HK-2 (cell line): ENCODE measurements around the gene NGRN.
"Not testable (repeated sequence)": the region's sequence is repeated elsewhere in the genome, so short reads cannot be mapped to it uniquely, and the experiment has no call there.

Source experiments
- DNase-seq: peaks from one replicate; pipeline ENCODE4 v3.0.0-alpha.2; 2018; ENCODE audit not compliant: unreplicated experiment

Gene NGRN

GRCh38 chr15:90281637-90282036, 16.2 kb downstream of the NGRN start:
- not testable (repeated sequence) for DNase-seq

- DNase-seq = no peak
These were observed 21.2 kb downstream of the NGRN start for GRCh38 chr15:90286678-90287077.

GRCh38 chr15:90287101-90287500, 21.6 kb downstream of the NGRN start:
- no peak for DNase-seq

- DNase-seq = no peak
These were observed 22.5 kb downstream of the NGRN start for GRCh38 chr15:90287946-90288345.

- DNase-seq = no peak
These were observed 26.3 kb downstream of the NGRN start for GRCh38 chr15:90291679-90292356.

- peak; percentile 66 for DNase-seq
These were observed 27.8 kb downstream of the NGRN start for GRCh38 chr15:90293040-90293810.

- no peak for DNase-seq
These were observed 28.7 kb downstream of the NGRN start for GRCh38 chr15:90294159-90294558.

- no peak for DNase-seq
These were observed 29.3 kb downstream of the NGRN start for GRCh38 chr15:90294601-90295269.

- DNase-seq = no peak
These were observed 29.8 kb downstream of the NGRN start for GRCh38 chr15:90295270-90295648.

- not testable (repeated sequence) for DNase-seq
These were observed 30.9 kb downstream of the NGRN start for GRCh38 chr15:90296316-90296884.

GRCh38 chr15:90297021-90297420, 31.5 kb downstream of the NGRN start:
- DNase-seq = no peak

GRCh38 chr15:90300541-90300940, 35.1 kb downstream of the NGRN start:
- DNase-seq = no peak

- DNase-seq = peak; percentile 45
These were observed 35.7 kb downstream of the NGRN start for GRCh38 chr15:90300988-90301706.

GRCh38 chr15:90301707-90302300, 36.3 kb downstream of the NGRN start:
- DNase-seq = no peak

- not testable (repeated sequence) for DNase-seq
These were observed 39.9 kb downstream of the NGRN start for GRCh38 chr15:90305355-90305754.

GRCh38 chr15:90305932-90306331, 40.5 kb downstream of the NGRN start:
- DNase-seq = no peak

- DNase-seq = no peak
These were observed 41.1 kb downstream of the NGRN start for GRCh38 chr15:90306560-90306959.

GRCh38 chr15:90307661-90308060, 42.2 kb downstream of the NGRN start:
- no peak for DNase-seq

GRCh38 chr15:90309020-90309419, 43.5 kb downstream of the NGRN start:
- no peak for DNase-seq

GRCh38 chr15:90315278-90315982, 50.0 kb downstream of the NGRN start:
- DNase-seq = no peak

GRCh38 chr15:90316139-90316538, 50.7 kb downstream of the NGRN start:
- no peak for DNase-seq
